HEK293 (cell line): ENCODE data around the gene CLDN7.

ENCODE experiments used
- CTCF ChIA-PET: fragments of 350-600 bp; formaldehyde crosslinking; extraction: SDS; loops from one replicate; lab custom pipeline; 2021; ENCODE audit warnings: antibody characterized with exemption; lab: Yijun Ruan, JAX
- POLR2A ChIA-PET: fragments of 300-600 bp; formaldehyde crosslinking; extraction: SDS; loops from one replicate; lab custom pipeline; 2020; ENCODE audit warnings: antibody characterized with exemption, inconsistent platforms; lab: Yijun Ruan, JAX
- H3K27ac ChIP-seq: fragments of 200-500 bp; sonication (Bioruptor generic); 2 replicates; pipeline ENCODE4 v1.5.1; 2014; ENCODE audit warnings: low read depth, low read length, control low read depth, inconsistent platforms; ENCODE audit errors: extremely low read depth
- H3K36me3 ChIP-seq, 2 experiments: fragments of 200-500 bp in 1 of 2; sonication (Bioruptor generic) in 1 of 2; 1 replicate in 1 of 2; 2 replicates in 1 of 2; pipeline ENCODE4 v1.5.1; 2014 to 2017; ENCODE audit warnings: inconsistent platforms in 2 of 2, low read length in 2 of 2; ENCODE audit not compliant: control insufficient read depth in 2 of 2, insufficient read depth in 1 of 2
- H3K4me1 ChIP-seq: fragments of 200-500 bp; sonication (Bioruptor generic); 2 replicates; pipeline ENCODE4 v1.5.1; 2014; ENCODE audit warnings: mild to moderate bottlenecking, low read length, inconsistent platforms; ENCODE audit not compliant: control insufficient read depth, insufficient read depth
- H3K4me3 ChIP-seq: 2 replicates; pipeline ENCODE4 v1.5.1; 2011; ENCODE audit warnings: low read depth, mild to moderate bottlenecking, control low read depth, low read length, moderate library complexity
- H3K9me3 ChIP-seq: fragments of 200-500 bp; sonication (Bioruptor generic); 2 replicates; pipeline ENCODE4 v1.5.1; 2014; ENCODE audit warnings: low read depth, low read length, inconsistent platforms; ENCODE audit not compliant: control insufficient read depth, insufficient read depth
- BCL11A ChIP-seq: fragments of 450-650 bp; formaldehyde crosslinking; IDR thresholded peaks from 2 replicates; pipeline ENCODE4 v1.5.1; 2016; ENCODE audit warnings: low read depth, missing biosample characterization, missing genetic modification characterization
- CTCF ChIP-seq: fragments of 450-650 bp; formaldehyde crosslinking; IDR thresholded peaks from 2 replicates; pipeline ENCODE4 v1.5.1; 2016; ENCODE audit warnings: missing biosample characterization, missing genetic modification characterization
- HIC1 ChIP-seq: fragments of 450-650 bp; formaldehyde crosslinking; IDR thresholded peaks from 2 replicates; pipeline ENCODE4 v1.5.1; 2016; ENCODE audit warnings: missing biosample characterization, missing genetic modification characterization
- HOXC10 ChIP-seq: sonication (generic); formaldehyde crosslinking; IDR thresholded peaks from 2 replicates; pipeline ENCODE4 v1.8.1; 2023; ENCODE audit warnings: mild to moderate bottlenecking, missing genetic modification reagents
- IKZF3 ChIP-seq: fragments of 450-650 bp; IDR thresholded peaks from 2 replicates; pipeline ENCODE4 v1.5.0; 2018; ENCODE audit warnings: missing biosample characterization, mild to moderate bottlenecking, missing genetic modification characterization, moderate library complexity
- KLF16 ChIP-seq: fragments of 450-650 bp; formaldehyde crosslinking; IDR thresholded peaks from 2 replicates; pipeline ENCODE4 v1.5.1; 2017; ENCODE audit warnings: missing biosample characterization, missing genetic modification characterization
- KLF8 ChIP-seq: fragments of 450-650 bp; formaldehyde crosslinking; IDR thresholded peaks from 2 replicates; pipeline ENCODE4 v1.5.1; 2016; ENCODE audit warnings: missing biosample characterization, missing genetic modification characterization
- PRDM10 ChIP-seq: fragments of 450-650 bp; formaldehyde crosslinking; IDR thresholded peaks from 2 replicates; pipeline ENCODE4 v1.5.1; 2016; ENCODE audit warnings: missing biosample characterization, missing genetic modification characterization
- SCRT2 ChIP-seq: fragments of 450-650 bp; formaldehyde crosslinking; IDR thresholded peaks from 2 replicates; pipeline ENCODE4 v1.5.1; 2016; ENCODE audit warnings: missing biosample characterization, missing genetic modification characterization
- SP3 ChIP-seq: fragments of 450-650 bp; formaldehyde crosslinking; IDR thresholded peaks from 2 replicates; pipeline ENCODE4 v1.5.1; 2016; ENCODE audit warnings: missing biosample characterization, missing genetic modification characterization
- TRIM28 ChIP-seq: IDR thresholded peaks from 2 replicates; pipeline ENCODE4 v1.6.1; 2011; ENCODE audit warnings: low read length, control low read depth, borderline replicate concordance
- ZBTB17 ChIP-seq: fragments of 450-650 bp; formaldehyde crosslinking; IDR thresholded peaks from 2 replicates; pipeline ENCODE4 v1.5.1; 2016; ENCODE audit warnings: missing biosample characterization, missing genetic modification characterization
- ZBTB7A ChIP-seq: fragments of 450-650 bp; formaldehyde crosslinking; IDR thresholded peaks from 2 replicates; pipeline ENCODE4 v1.5.1; 2016; ENCODE audit warnings: low read depth, missing biosample characterization, missing genetic modification characterization
- ZEB2 ChIP-seq: fragments of 450-650 bp; formaldehyde crosslinking; IDR thresholded peaks from 2 replicates; pipeline ENCODE4 v1.5.1; 2016; ENCODE audit warnings: missing biosample characterization, missing genetic modification characterization
- ZFP37 ChIP-seq: fragments of 450-650 bp; formaldehyde crosslinking; IDR thresholded peaks from 2 replicates; pipeline ENCODE4 v1.5.1; 2016; ENCODE audit warnings: missing biosample characterization, missing genetic modification characterization
- ZNF2 ChIP-seq: fragments of 450-650 bp; formaldehyde crosslinking; IDR thresholded peaks from 2 replicates; pipeline ENCODE4 v1.5.1; 2016; ENCODE audit warnings: missing biosample characterization, missing genetic modification characterization
- ZNF214 ChIP-seq: fragments of 450-650 bp; formaldehyde crosslinking; IDR thresholded peaks from 2 replicates; pipeline ENCODE4 v1.5.1; 2017; ENCODE audit warnings: missing biosample characterization, mild to moderate bottlenecking, missing genetic modification characterization, borderline replicate concordance
- ZNF335 ChIP-seq: fragments of 450-650 bp; formaldehyde crosslinking; conservative IDR thresholded peaks from 2 replicates; pipeline ENCODE4 v1.5.1; 2016; ENCODE audit warnings: missing biosample characterization, missing genetic modification characterization
- ZNF366 ChIP-seq: fragments of 450-650 bp; formaldehyde crosslinking; conservative IDR thresholded peaks from 2 replicates; pipeline ENCODE4 v1.5.1; 2016; ENCODE audit warnings: missing biosample characterization, missing genetic modification characterization
- ZNF433 ChIP-seq: fragments of 450-650 bp; formaldehyde crosslinking; IDR thresholded peaks from 2 replicates; pipeline ENCODE4 v1.5.1; 2016; ENCODE audit warnings: missing biosample characterization, missing genetic modification characterization, low read depth
- ZNF501 ChIP-seq: fragments of 450-650 bp; formaldehyde crosslinking; IDR thresholded peaks from 2 replicates; pipeline ENCODE4 v1.5.1; 2016; ENCODE audit warnings: missing biosample characterization, missing genetic modification characterization
- ZNF514 ChIP-seq: fragments of 450-650 bp; formaldehyde crosslinking; IDR thresholded peaks from 2 replicates; pipeline ENCODE4 v1.5.1; 2016; ENCODE audit warnings: missing biosample characterization, missing genetic modification characterization
- ZNF521 ChIP-seq: fragments of 450-650 bp; formaldehyde crosslinking; IDR thresholded peaks from 2 replicates; pipeline ENCODE4 v1.5.1; 2017; ENCODE audit warnings: missing biosample characterization, mild to moderate bottlenecking, missing genetic modification characterization
- ZNF548 ChIP-seq: fragments of 450-650 bp; formaldehyde crosslinking; IDR thresholded peaks from 2 replicates; pipeline ENCODE4 v1.5.1; 2016; ENCODE audit warnings: missing biosample characterization, missing genetic modification characterization
- ZNF558 ChIP-seq: fragments of 450-650 bp; formaldehyde crosslinking; IDR thresholded peaks from 2 replicates; pipeline ENCODE4 v1.5.1; 2016; ENCODE audit warnings: missing biosample characterization, missing genetic modification characterization
- ZNF600 ChIP-seq: fragments of 450-650 bp; formaldehyde crosslinking; IDR thresholded peaks from 2 replicates; pipeline ENCODE4 v1.5.1; 2016; ENCODE audit warnings: missing biosample characterization, missing genetic modification characterization
- ZNF610 ChIP-seq: fragments of 450-650 bp; formaldehyde crosslinking; IDR thresholded peaks from 2 replicates; pipeline ENCODE4 v1.5.1; 2016; ENCODE audit warnings: missing biosample characterization, missing genetic modification characterization, borderline replicate concordance
- ZNF639 ChIP-seq: fragments of 450-650 bp; formaldehyde crosslinking; IDR thresholded peaks from 2 replicates; pipeline ENCODE4 v1.5.1; 2016; ENCODE audit warnings: missing biosample characterization, missing genetic modification characterization
- ZNF660 ChIP-seq: fragments of 450-650 bp; IDR thresholded peaks from 2 replicates; pipeline ENCODE4 v1.5.1; 2018; ENCODE audit warnings: missing biosample characterization, mild to moderate bottlenecking, missing genetic modification characterization
- ZNF843 ChIP-seq: fragments of 450-650 bp; formaldehyde crosslinking; IDR thresholded peaks from 2 replicates; pipeline ENCODE4 v1.5.1; 2016; ENCODE audit warnings: missing biosample characterization, missing genetic modification characterization

CLDN7 gene

GRCh38 chr17:7280519-7281073 lies 18.3 kb upstream of the CLDN7 start:
- H3K4me1 ChIP-seq: peaks cover 9% of the 10 kb centered on the region
- POLR2A ChIA-PET: interaction anchor here (0.7 to 3.1 kb wide), 17 partner anchors 11 to 69 kb away, joined by 3 to 20 read pairs (median 4); partner anchors contain the start of genes CTDNEP1, ELP5 and NEURL4
- CTCF ChIA-PET: interaction anchor here (0.6 to 9.0 kb wide), 29 partner anchors 9 to 767 kb away, joined by 3 to 160 read pairs (median 4); partner anchors contain the start of genes ACAP1 and CTDNEP1
- H3K4me3 ChIP-seq: peak overlapping the region; percentile 32
- no peaks in the 10 kb centered on the region; a peak in 1 of 3 replicates for H3K36me3 ChIP-seq
- H3K9me3 ChIP-seq: no peaks in the 10 kb centered on the region
- no peak overlapping the region for H3K27ac ChIP-seq
- TF ChIP-seq ZNF660 (tag by site-specific recombination) (no peak; the same call in 1 of the 2 replicates), ZNF521 (tag by site-specific recombination) (no peak), ZNF610 (tag by site-specific recombination) (0 out of 2 replicates have a peak, but pooled peaks have one; percentile 15), ZNF433 (tag by site-specific recombination) (no peak), BCL11A (peak; percentile 83; the same call in 1 of the 2 replicates), HOXC10 (peak; percentile 9; the same call in 1 of the 2 replicates), ZNF501 (tag by site-specific recombination) (0 out of 2 replicates have a peak, but pooled peaks have one; percentile 53), ZNF843 (tag by site-specific recombination) (0 out of 2 replicates have a peak, but pooled peaks have one; percentile 29), ZNF548 (tag by site-specific recombination) (peak; percentile 56; the same call in 1 of the 2 replicates), ZNF514 (tag by site-specific recombination) (no peak), ZNF639 (tag by site-specific recombination) (peak; percentile 70; the same call in 1 of the 2 replicates), PRDM10 (tag by site-specific recombination) (peak; percentile 86), ZNF366 (tag by site-specific recombination) (peak; percentile 50), ZEB2 (peak; percentile 74), ZBTB7A (tag by site-specific recombination) (0 out of 2 replicates have a peak, but pooled peaks have one; percentile 17), ZFP37 (tag by site-specific recombination) (0 out of 2 replicates have a peak, but pooled peaks have one; percentile 46), KLF16 (no peak), KLF8 (tag by site-specific recombination) (peak; percentile 21; the same call in 1 of the 2 replicates), TRIM28 (peak; percentile 83; the same call in 1 of the 2 replicates), ZNF558 (tag by site-specific recombination) (peak; percentile 31; the same call in 1 of the 2 replicates), IKZF3 (tag by site-specific recombination) (peak; percentile 18; the same call in 1 of the 2 replicates), SCRT2 (tag by site-specific recombination) (peak; percentile 67), ZBTB17 (tag by site-specific recombination) (peak; percentile 90), SP3 (peak; percentile 8; the same call in 1 of the 2 replicates), ZNF335 (peak; percentile 94), HIC1 (no peak), ZNF600 (tag by site-specific recombination) (peak; percentile 94), ZNF2 (0 out of 2 replicates have a peak, but pooled peaks have one; percentile 45), CTCF (tag by site-specific recombination) (peak; percentile 99), ZNF214 (no peak)
